Fibroblast of lung (primary cell): ENCODE measurements around the gene ZG16. TPM values are rescaled to one million over a fixed set of nuclear protein-coding genes. Genes with fewer than 3 reads are reported as not detected.
"Not testable (repeated sequence)": the region's sequence is repeated elsewhere in the genome, so short reads cannot be mapped to it uniquely, and the experiment has no call there.

Experiments
- DNase-seq, 2 donors: peaks; one replicate each; pipeline versions ENCODE4 v3.0.0 to v3.0.0-alpha.2; 2010; ENCODE audit warnings: low read depth in 2 of 2
- H2AFZ ChIP-seq: 2 replicates; pipeline ENCODE4 v1.5.1; 2012; ENCODE audit warnings: low read length, control low read depth, inconsistent platforms
- H3K27ac ChIP-seq: 2 replicates; pipeline ENCODE4 v1.5.1; 2011; ENCODE audit warnings: low read length, control low read depth; ENCODE audit not compliant: insufficient read depth
- H3K27me3 ChIP-seq: 2 replicates; pipeline ENCODE4 v1.5.1; 2011; ENCODE audit warnings: mild to moderate bottlenecking, low read length; ENCODE audit not compliant: control insufficient read depth, insufficient read depth
- H3K36me3 ChIP-seq: 2 replicates; pipeline ENCODE4 v1.5.1; 2011; ENCODE audit warnings: low read length; ENCODE audit not compliant: control insufficient read depth, insufficient read depth
- H3K4me1 ChIP-seq: 2 replicates; pipeline ENCODE4 v1.5.1; 2011; ENCODE audit warnings: low read length; ENCODE audit not compliant: control insufficient read depth, insufficient read depth; ENCODE audit errors: extremely low read depth
- H3K4me2 ChIP-seq: 2 replicates; pipeline ENCODE4 v1.5.1; 2011; ENCODE audit warnings: low read length, control low read depth; ENCODE audit not compliant: insufficient read depth; ENCODE audit errors: extremely low read depth
- H3K4me3 ChIP-seq, 4 experiments: fragments of 200-600 bp in 1 of 4; sonication (generic) in 1 of 4; replicated peaks in 1 of 4; 2 replicates each; pipeline ENCODE4 v1.5.1; 2011 to 2016; ENCODE audit warnings: low read length in 4 of 4, low read depth in 3 of 4, mild to moderate bottlenecking in 3 of 4, control low read depth in 2 of 4, inconsistent platforms in 1 of 4, mixed read lengths in 1 of 4; ENCODE audit not compliant: insufficient read depth in 1 of 4; ENCODE audit errors: control extremely low read depth in 1 of 4
- H3K79me2 ChIP-seq: 2 replicates; pipeline ENCODE4 v1.5.1; 2012; ENCODE audit warnings: mild to moderate bottlenecking, low read length, inconsistent platforms; ENCODE audit not compliant: control insufficient read depth, insufficient read depth
- H3K9ac ChIP-seq: 2 replicates; pipeline ENCODE4 v1.5.1; 2011; ENCODE audit warnings: mild to moderate bottlenecking, low read length, control low read depth; ENCODE audit not compliant: insufficient read depth
- H3K9me3 ChIP-seq: 2 replicates; pipeline ENCODE4 v1.5.1; 2012; ENCODE audit warnings: low read depth, low read length; ENCODE audit not compliant: control insufficient read depth, insufficient read depth
- H4K20me1 ChIP-seq: 2 replicates; pipeline ENCODE4 v1.5.1; 2011; ENCODE audit warnings: low read length; ENCODE audit not compliant: control insufficient read depth, insufficient read depth; ENCODE audit errors: extremely low read depth
- EZH2 ChIP-seq: IDR thresholded peaks from 2 replicates; pipeline ENCODE4 v1.5.1; 2012; ENCODE audit warnings: low read length, control low read depth, mild to moderate bottlenecking; ENCODE audit errors: missing control alignments
- polyA plus RNA-seq, 2 donors: library from polyadenylated mRNA; depleted of rRNA in 1 of 2; stranded (reverse) in 1 of 2; unstranded in 1 of 2; fragments of >200 nt; gene quantifications; 2 replicates each; pipeline ENCODE4 v1.2.1, GENCODE V29; 2011 to 2012; ENCODE audit warnings: missing spikeins in 1 of 2
- total RNA-seq: library from RNA; depleted of rRNA; stranded (reverse); fragments of >200 nt; gene quantifications from 2 replicates; pipeline ENCODE4 v1.2.1, GENCODE V29; 2014
- TF ChIP-seq, protein P1 (sequence below), 2 donors: IDR thresholded peaks in 1 of 2; conservative IDR thresholded peaks in 1 of 2; 1 replicate in 1 of 2; 2 replicates in 1 of 2; pipeline ENCODE4 v1.5.1; 2011 to 2012; ENCODE audit warnings: low read length in 2 of 2, control low read depth in 1 of 2, inconsistent platforms in 1 of 2, low read depth in 1 of 2, mild to moderate bottlenecking in 1 of 2

Gene ZG16
- total and polyA plus RNA-seq, 2 donors (not counting 1 experiment from before 2014, with no cell fraction given) = not detected

DNA sequence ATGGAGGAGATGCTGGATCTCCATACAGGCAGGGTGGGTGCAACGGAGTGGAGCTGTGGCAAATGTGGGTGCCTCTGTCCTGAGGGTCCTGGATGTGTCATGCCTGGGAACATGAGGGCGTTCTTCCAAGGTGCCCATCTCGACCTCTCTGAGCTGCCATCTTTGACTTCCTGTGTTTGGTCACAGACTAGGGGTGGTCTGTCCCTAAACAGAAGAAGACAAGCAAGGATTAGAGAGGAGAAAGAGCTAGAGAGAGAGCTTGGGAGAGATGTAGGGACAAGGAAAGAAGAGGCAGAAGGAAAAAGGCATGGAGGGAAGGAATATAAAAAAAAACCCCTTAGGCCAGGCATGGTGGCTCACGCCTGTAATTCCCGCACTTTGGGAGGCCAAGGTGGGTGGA is 3.3 kb upstream of the ZG16 start:
- Histone ChIP-seq H3K4me3 (no peak overlapping the region), H3K27me3 (peaks cover 8% of the 10 kb centered on the region)
- DNase-seq = no peak

DNA sequence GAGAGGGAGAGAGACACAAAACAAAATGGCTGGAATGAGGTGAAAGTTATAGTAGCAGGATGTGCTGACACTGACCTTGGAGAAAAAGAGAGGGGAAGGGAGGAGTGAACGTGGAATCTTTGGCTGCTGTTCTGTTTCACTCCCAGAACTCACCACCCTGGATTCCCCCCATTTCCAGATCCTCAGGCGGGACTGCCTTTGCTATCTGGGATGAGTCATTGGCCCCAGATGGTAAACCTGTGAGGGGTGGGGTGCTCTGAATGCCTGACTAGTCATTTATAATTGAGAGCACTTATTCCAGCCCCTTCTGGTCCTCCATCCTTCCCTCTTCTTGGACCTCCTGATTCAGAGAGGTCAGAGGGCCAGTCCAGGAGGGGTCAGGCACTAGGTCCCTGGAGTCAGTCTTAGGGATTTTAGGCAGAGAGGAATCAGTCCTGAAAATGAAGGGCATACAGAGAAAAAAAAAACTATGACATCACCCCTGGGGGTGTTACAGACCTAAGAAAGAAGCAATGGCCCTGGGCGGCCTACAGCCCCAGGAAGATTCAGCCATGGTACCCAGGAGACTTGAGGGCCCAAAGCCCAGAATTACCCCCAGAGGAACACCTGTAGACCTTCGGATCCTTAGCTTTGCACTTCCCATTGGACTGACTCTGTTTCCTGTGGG is 2.2 kb upstream of the ZG16 start:
- TF ChIP-seq, protein P1, sequence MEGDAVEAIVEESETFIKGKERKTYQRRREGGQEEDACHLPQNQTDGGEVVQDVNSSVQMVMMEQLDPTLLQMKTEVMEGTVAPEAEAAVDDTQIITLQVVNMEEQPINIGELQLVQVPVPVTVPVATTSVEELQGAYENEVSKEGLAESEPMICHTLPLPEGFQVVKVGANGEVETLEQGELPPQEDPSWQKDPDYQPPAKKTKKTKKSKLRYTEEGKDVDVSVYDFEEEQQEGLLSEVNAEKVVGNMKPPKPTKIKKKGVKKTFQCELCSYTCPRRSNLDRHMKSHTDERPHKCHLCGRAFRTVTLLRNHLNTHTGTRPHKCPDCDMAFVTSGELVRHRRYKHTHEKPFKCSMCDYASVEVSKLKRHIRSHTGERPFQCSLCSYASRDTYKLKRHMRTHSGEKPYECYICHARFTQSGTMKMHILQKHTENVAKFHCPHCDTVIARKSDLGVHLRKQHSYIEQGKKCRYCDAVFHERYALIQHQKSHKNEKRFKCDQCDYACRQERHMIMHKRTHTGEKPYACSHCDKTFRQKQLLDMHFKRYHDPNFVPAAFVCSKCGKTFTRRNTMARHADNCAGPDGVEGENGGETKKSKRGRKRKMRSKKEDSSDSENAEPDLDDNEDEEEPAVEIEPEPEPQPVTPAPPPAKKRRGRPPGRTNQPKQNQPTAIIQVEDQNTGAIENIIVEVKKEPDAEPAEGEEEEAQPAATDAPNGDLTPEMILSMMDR (conservative IDR thresholded peaks at IDR 0.05 in 1 of 2, IDR thresholded peaks at IDR 0.05 in 1 of 2; ENCODE audit: low read depth in 1 of 2, low read length in 2 of 2) = no peak
- TF ChIP-seq EZH2 = no peak
- H3K27ac ChIP-seq = no peak overlapping the region
- H3K79me2 ChIP-seq = no peaks in the 10 kb centered on the region
- no peaks in the 10 kb centered on the region for H3K36me3 ChIP-seq
- H3K27me3 ChIP-seq = peaks cover 17% of the 10 kb centered on the region
- H3K4me1 ChIP-seq = no peaks in the 10 kb centered on the region
- no peak overlapping the region for H3K4me3 ChIP-seq
- H3K9me3 ChIP-seq = no peaks in the 10 kb centered on the region
- H2AFZ ChIP-seq = no peak overlapping the region
- H4K20me1 ChIP-seq = no peaks in the 10 kb centered on the region
- H3K9ac ChIP-seq = no peak overlapping the region
- DNase-seq = peak; percentile 48 to 62
- H3K4me2 ChIP-seq = no peak overlapping the region

More for the DNA sequence above, 3.3 kb upstream of the ZG16 start:
- H3K9ac ChIP-seq = no peak overlapping the region
- TF ChIP-seq, protein P1 (conservative IDR thresholded peaks at IDR 0.05 in 1 of 2, IDR thresholded peaks at IDR 0.05 in 1 of 2; ENCODE audit: low read depth in 1 of 2, low read length in 2 of 2) = no peak
- TF ChIP-seq EZH2 = no peak
- H3K4me1 ChIP-seq = no peaks in the 10 kb centered on the region
- no peak overlapping the region for H3K4me2 ChIP-seq
- H3K27ac ChIP-seq = no peak overlapping the region
- no peaks in the 10 kb centered on the region for H3K9me3 ChIP-seq
- no peaks in the 10 kb centered on the region for H4K20me1 ChIP-seq
- H3K36me3 ChIP-seq = no peaks in the 10 kb centered on the region
- H3K79me2 ChIP-seq = no peaks in the 10 kb centered on the region
- no peak overlapping the region for H2AFZ ChIP-seq

DNA sequence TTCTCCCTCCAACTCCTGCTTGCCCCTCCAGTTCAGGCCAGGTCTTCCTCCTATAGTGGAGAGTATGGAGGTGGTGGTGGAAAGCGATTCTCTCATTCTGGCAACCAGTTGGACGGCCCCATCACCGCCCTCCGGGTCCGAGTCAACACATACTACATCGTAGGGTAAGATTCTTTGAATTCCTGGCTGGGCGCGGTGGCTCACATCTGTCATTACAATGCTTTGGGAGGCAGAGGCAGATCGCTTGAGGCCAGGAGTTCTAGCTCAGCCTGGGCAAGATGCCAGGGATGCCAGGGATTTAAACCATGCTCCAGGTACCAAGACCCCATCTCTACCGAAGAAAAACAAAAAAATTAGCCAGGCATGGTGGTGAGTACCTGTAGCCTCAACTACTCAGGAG is 1.4 kb downstream of the ZG16 start:
- no peak overlapping the region for H3K4me3 ChIP-seq
- peaks cover 20% of the 10 kb centered on the region for H3K27me3 ChIP-seq
- H3K9me3 ChIP-seq = no peaks in the 10 kb centered on the region
- no peak for DNase-seq
- TF ChIP-seq, protein P1 (conservative IDR thresholded peaks at IDR 0.05 in 1 of 2, IDR thresholded peaks at IDR 0.05 in 1 of 2; ENCODE audit: low read depth in 1 of 2, low read length in 2 of 2) = no peak
- no peak for TF ChIP-seq EZH2
- no peaks in the 10 kb centered on the region for H4K20me1 ChIP-seq
- H3K27ac ChIP-seq = no peak overlapping the region
- H3K79me2 ChIP-seq = no peaks in the 10 kb centered on the region
- H3K9ac ChIP-seq = no peak overlapping the region
- no peaks in the 10 kb centered on the region for H3K36me3 ChIP-seq
- H3K4me2 ChIP-seq = no peak overlapping the region
- no peak overlapping the region for H2AFZ ChIP-seq
- H3K4me1 ChIP-seq = no peaks in the 10 kb centered on the region

DNA sequence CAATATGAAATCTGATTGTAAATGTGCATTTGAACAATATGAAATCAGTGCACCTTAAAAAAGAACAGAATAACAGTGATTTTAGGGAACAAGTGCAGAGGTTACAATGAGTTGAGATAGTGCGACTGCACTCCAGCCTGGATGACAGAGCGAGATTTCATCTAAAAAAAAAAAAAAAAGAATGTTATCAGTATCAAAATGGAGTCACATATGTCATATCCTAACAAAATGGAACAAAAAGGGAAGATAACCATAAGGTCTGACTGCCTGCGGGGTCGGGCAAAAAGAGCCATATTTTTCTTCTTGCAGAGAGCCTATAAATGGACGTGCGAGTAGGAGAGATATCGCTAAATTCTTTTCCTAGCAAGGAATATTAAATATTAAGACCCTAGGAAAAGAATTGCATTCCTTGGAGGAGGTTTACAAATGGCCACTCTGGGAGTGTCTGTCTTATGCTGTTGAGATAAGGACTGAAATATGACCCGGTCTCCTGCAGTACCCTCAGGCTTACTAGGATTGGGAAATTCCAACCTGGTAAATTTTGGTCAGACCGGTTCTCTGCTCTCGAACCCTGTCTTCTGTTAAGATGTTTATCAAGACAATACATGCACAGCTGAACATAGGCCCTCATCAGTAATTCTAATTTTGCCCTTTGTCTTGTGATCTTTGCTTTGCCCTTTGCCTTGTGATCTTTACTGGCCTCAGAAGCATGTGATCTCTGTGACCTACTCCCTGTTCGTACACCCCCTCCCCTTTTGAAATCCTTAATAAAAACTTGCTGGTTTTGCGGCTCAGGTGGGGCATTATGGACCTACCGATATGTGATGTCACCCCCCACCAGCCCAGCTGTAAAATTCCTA is 5.3 kb downstream of the ZG16 start:
- H3K79me2 ChIP-seq, H3K27ac ChIP-seq, H3K4me2 ChIP-seq, H3K36me3 ChIP-seq, DNase-seq, H4K20me1 ChIP-seq, H3K9ac ChIP-seq, H3K4me3 ChIP-seq, H3K9me3 ChIP-seq, H3K4me1 ChIP-seq, H2AFZ ChIP-seq: not testable (repeated sequence)
- H3K27me3 ChIP-seq = peaks cover 20% of the 10 kb centered on the region
